GM19395 (cell line): ENCODE data around the gene UBE2S.
"Not testable (repeated sequence)": the region's sequence is repeated elsewhere in the genome, so short reads cannot be mapped to it uniquely, and the experiment has no call there.

Source experiments
- ATAC-seq: cut with Tn5 transposase; IDR thresholded peaks from one replicate; pipeline ENCODE4 v1.9.1; 2021; ENCODE audit warnings: mild to moderate bottlenecking, moderate library complexity; ENCODE audit not compliant: unreplicated experiment

Gene UBE2S

GRCh38 chr19:55440411-55441105, 33.0 kb upstream of the UBE2S start:
- no peak for ATAC-seq

DNA sequence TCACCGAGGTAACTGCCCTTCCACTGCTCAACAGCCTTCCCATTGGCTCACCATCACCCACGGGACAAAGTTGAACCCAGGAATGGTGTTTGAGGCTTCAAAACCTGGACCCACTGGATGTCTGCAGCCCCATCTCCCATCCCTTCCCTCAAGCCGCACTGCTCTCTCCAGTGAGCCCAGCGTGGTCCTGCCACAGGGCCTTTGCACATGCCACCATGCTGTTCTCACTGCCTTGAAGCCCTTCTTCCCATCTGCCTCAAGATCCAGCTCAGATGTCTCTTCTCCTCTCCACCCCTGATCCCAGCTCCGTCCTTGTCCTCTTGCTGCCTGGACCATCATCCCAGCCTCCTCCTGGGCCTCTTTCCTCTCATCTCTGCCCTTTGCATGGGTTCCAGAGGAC, 31.5 kb upstream of the UBE2S start:
- ATAC-seq: no peak

GRCh38 chr19:55437410-55437809, 29.8 kb upstream of the UBE2S start:
- no peak for ATAC-seq

- ATAC-seq: no peak
Measured at GRCh38 chr19:55436847-55437246, 29.3 kb upstream of the UBE2S start.

- no peak for ATAC-seq
Measured at GRCh38 chr19:55435020-55435419, 27.4 kb upstream of the UBE2S start.

GRCh38 chr19:55434356-55434919, 26.9 kb upstream of the UBE2S start:
- no peak for ATAC-seq

GRCh38 chr19:55433292-55433691, 25.7 kb upstream of the UBE2S start:
- ATAC-seq: no peak

- no peak for ATAC-seq
Measured at GRCh38 chr19:55432241-55432959, 24.8 kb upstream of the UBE2S start.

DNA sequence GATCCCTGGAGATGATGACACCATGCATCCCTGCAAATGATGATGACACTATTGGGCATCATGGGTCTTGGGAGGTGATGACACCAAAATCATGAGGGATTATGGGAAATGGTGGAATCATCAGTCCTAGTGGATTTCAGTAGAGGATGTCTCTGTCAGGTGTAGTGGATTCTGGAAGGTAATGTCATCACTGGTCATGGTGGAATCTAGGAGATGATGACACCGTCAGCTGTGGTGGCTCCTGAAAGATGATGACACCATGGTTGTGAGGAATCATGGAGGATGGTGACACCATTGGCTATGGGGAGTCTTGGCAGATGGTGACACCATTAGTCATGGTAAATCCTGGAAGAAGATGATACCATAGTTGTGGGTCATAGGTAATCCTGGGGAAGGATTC, 23.6 kb upstream of the UBE2S start:
- no peak for ATAC-seq

GRCh38 chr19:55426042-55426441, 18.5 kb upstream of the UBE2S start:
- no peak for ATAC-seq

DNA sequence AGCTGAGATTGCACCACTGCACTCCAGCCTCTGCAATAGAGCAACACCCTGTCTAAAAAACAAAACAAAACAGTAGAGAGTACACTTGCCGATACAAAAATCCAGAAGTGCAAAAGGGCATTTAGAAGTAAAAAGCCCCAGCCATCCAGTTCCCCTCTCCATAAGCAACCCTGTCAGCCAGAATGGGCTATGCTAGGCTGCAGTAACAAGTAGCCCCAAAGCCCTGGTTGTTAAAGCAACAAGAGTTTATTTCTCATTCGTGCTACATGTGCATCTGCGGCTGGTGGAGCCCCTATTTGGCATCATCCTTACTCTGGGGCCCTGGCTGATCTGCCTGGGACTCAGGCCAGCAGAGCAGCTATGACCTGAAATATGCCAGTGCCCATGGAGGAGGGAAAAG, 16.9 kb upstream of the UBE2S start:
- no peak for ATAC-seq

GRCh38 chr19:55423225-55424005, 15.8 kb upstream of the UBE2S start:
- ATAC-seq: no peak

- not testable (repeated sequence) for ATAC-seq
Measured at GRCh38 chr19:55421281-55421680, 13.7 kb upstream of the UBE2S start.

- no peak for ATAC-seq
Measured at GRCh38 chr19:55419624-55420236, 12.1 kb upstream of the UBE2S start.

DNA sequence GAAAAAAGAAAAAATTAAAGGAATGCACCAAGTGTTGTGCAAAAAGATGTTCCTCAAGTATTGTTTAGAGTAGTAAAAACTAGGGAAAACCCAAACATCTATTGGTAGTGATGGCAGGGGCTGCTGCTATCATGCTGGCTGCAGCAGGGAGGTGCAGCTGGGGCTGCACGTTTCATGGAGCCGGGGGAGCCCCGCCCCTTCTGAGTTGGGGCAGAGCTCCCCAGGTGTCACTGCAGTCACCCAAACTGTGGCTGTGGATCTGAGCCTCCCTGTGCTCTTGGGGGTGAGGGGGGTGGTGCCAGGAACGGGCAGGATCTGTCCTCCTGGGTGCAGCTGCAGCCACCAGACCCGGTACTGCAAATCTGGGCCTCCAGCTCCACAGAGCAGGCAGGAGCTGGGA, 11.5 kb upstream of the UBE2S start:
- ATAC-seq: no peak

DNA sequence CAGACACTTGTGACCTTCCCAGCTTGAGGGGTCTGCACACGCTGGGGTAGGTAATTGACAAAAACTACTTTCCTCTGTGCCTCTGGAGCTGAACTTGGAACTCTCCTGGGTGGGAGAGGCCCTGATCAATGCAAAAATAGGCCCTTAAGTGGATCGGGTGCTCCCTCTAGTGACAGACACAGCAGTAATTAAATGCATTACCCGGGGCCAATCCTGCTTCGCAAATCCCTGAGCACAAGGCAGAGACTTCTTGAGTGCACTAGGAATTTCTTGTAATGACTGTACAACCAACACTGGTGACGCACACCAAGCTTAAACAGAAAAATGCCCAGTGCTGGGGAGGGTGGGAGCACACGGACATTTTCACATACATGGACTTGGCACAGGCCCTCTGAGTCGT, 10.6 kb upstream of the UBE2S start:
- ATAC-seq: no peak

GRCh38 chr19:55410168-55410567, 2.6 kb upstream of the UBE2S start:
- ATAC-seq: no peak

GRCh38 chr19:55409179-55409578, 1.6 kb upstream of the UBE2S start:
- ATAC-seq: not testable (repeated sequence)

DNA sequence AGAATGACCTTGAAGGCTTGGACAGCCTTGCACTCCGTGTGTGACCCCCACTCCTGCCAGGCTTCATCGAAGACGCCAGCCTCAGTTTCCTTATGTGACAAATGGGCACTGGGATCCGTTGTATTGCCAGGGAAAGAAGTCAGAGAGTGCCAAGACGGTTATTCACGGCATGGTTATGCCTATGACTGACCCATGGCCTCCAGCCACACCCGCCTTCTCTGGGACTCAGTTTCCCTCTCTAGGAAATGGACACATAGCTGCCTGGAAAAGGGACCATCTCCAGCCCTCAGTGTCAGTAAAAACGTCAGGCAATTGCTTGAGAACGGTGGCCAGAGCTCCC, 915 bp upstream of the UBE2S start:
- no peak for ATAC-seq

GRCh38 chr19:55407800-55408532, 378 bp upstream of the UBE2S start:
- ATAC-seq: peak; percentile 88
